Hepatocyte (in vitro differentiated cells): ENCODE measurements around the gene TSEN2. TPM values are rescaled to one million over a fixed set of nuclear protein-coding genes. Genes with fewer than 3 reads are reported as not detected.

Source experiments
- DNase-seq: peaks from one replicate; pipeline ENCODE4 v3.0.0-alpha.2; 2016; ENCODE audit warnings: low spot score
- H2AFZ ChIP-seq: fragments of 200-600 bp; sonication (generic); 2 replicates; pipeline ENCODE4 v1.6.0; 2016; ENCODE audit warnings: antibody characterized with exemption, mild to moderate bottlenecking
- H3K27ac ChIP-seq: fragments of 200-600 bp; sonication (generic); 2 replicates; pipeline ENCODE4 v1.5.1; 2016; ENCODE audit warnings: mild to moderate bottlenecking
- H3K27me3 ChIP-seq: fragments of 200-600 bp; sonication (generic); 2 replicates; pipeline ENCODE4 v1.6.1; 2016
- H3K36me3 ChIP-seq: fragments of 200-600 bp; sonication (generic); replicated peaks from 2 replicates; pipeline ENCODE4 v1.5.1; 2016; ENCODE audit warnings: low read depth; ENCODE audit not compliant: insufficient read depth
- H3K4me1 ChIP-seq: fragments of 200-600 bp; sonication (generic); 2 replicates; pipeline ENCODE4 v1.5.1; 2016; ENCODE audit warnings: mild to moderate bottlenecking, moderate library complexity; ENCODE audit not compliant: insufficient read depth
- H3K4me2 ChIP-seq: fragments of 200-600 bp; sonication (generic); 2 replicates; pipeline ENCODE4 v1.6.0; 2016
- H3K4me3 ChIP-seq: fragments of 200-600 bp; sonication (generic); 2 replicates; pipeline ENCODE4 v1.5.1; 2016; ENCODE audit warnings: mild to moderate bottlenecking
- H3K79me2 ChIP-seq: fragments of 200-600 bp; sonication (generic); 2 replicates; pipeline ENCODE4 v1.6.0; 2017; ENCODE audit warnings: mild to moderate bottlenecking
- H3K9me2 ChIP-seq: fragments of 200-600 bp; sonication (generic); replicated peaks from 2 replicates; pipeline ENCODE4 v1.6.0; 2017; ENCODE audit warnings: mild to moderate bottlenecking; ENCODE audit not compliant: insufficient read depth
- H3K9me3 ChIP-seq: fragments of 200-600 bp; sonication (generic); 2 replicates; pipeline ENCODE4 v1.5.1; 2016; ENCODE audit warnings: low read depth, mild to moderate bottlenecking
- H4K20me1 ChIP-seq: fragments of 200-600 bp; sonication (generic); 2 replicates; pipeline ENCODE4 v1.6.0; 2016; ENCODE audit warnings: mild to moderate bottlenecking; ENCODE audit not compliant: insufficient read depth, poor library complexity, severe bottlenecking
- EZH2 ChIP-seq: fragments of 200-600 bp; sonication (generic); IDR thresholded peaks from 2 replicates; pipeline ENCODE4 v1.6.1; 2016; ENCODE audit warnings: antibody characterized with exemption, mild to moderate bottlenecking, borderline replicate concordance
- EZH2phosphoT487 ChIP-seq: fragments of 200-600 bp; sonication (generic); IDR thresholded peaks from one replicate; pipeline ENCODE4 v1.6.1; 2018; ENCODE audit warnings: antibody characterized with exemption, mild to moderate bottlenecking, low read depth, moderate library complexity; ENCODE audit not compliant: unreplicated experiment, severe bottlenecking
- WGBS: methylation state at CpG from one replicate; pipeline ENCODE4 v1.1.6; 2016; ENCODE audit warnings: low lambda C conversion rate; ENCODE audit errors: missing lambda C conversion rate; 5-methylcytosine and 5-hydroxymethylcytosine counted together
- polyA plus RNA-seq: library from polyadenylated mRNA; unstranded; fragments of >200 nt; fragmentation: Nextera tagmentation; extraction: Ambion mirVana; gene quantifications from 2 replicates; pipeline ENCODE4 v1.2.1, GENCODE V29; 2016
- total RNA-seq: library from RNA; depleted of rRNA; stranded (reverse); fragments of >200 nt; gene quantifications from 2 replicates; pipeline ENCODE4 v1.2.3, GENCODE V29; 2014
- TF ChIP-seq, protein P1 (sequence below): fragments of 200-600 bp; sonication (generic); IDR thresholded peaks from 2 replicates; pipeline ENCODE4 v1.5.1; 2016; ENCODE audit warnings: antibody characterized with exemption, mild to moderate bottlenecking; ENCODE audit not compliant: poor library complexity

The TSEN2 gene
- total and polyA plus RNA-seq, 2 experiments from 2014 or later: 9.6 to 17.8 TPM

DNA sequence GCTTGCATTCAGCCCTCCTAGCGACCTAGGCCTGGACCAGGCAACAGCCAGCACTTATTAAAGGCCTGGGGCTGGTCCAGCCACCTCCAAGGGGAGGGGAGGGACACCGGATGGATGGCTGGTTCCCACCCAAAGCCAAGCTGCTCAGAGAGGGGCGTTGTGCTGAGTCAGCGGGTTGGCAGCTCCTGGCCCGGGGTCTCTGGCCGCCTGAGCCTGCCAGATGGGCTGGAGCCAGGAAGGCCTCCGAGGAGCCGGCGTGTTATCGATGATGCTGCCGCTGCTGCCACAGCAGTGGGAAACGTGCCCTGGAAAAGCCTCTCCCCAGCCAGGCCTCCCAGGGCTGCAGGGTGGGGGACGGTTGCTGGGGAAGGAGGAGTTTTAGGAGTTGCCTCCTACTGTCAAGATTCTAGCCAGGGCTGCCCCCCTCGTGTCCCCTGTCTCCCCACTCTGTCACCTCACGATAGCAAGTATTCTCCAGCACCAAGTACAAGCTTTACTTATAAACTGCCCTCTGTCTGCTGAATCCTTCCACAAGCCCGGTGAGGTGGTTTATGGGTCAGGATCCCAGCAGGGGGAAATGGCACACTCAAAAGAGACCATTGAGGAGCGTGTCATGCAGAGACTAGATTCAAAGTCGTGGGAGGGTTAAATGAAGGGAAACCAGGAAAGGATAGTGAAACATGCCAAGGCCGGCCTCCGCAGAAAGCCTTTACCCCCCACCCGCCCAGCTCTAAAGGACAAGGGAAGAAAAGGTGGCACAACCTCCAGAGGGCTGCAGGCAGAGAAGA, 43.2 kb upstream of the TSEN2 start:
- no peak overlapping the region for H3K27ac ChIP-seq
- no peaks in the 10 kb centered on the region for H4K20me1 ChIP-seq
- H3K79me2 ChIP-seq: no peaks in the 10 kb centered on the region
- 72% methylated on average over 21 of the region's 21 CpGs for WGBS
- no peak overlapping the region for H3K4me3 ChIP-seq
- H2AFZ ChIP-seq: no peak overlapping the region
- peaks cover 28% of the 10 kb centered on the region for H3K4me1 ChIP-seq
- H3K27me3 ChIP-seq: no peaks in the 10 kb centered on the region
- no peaks in the 10 kb centered on the region for H3K36me3 ChIP-seq
- H3K4me2 ChIP-seq: no peak overlapping the region
- TF ChIP-seq, protein P1, sequence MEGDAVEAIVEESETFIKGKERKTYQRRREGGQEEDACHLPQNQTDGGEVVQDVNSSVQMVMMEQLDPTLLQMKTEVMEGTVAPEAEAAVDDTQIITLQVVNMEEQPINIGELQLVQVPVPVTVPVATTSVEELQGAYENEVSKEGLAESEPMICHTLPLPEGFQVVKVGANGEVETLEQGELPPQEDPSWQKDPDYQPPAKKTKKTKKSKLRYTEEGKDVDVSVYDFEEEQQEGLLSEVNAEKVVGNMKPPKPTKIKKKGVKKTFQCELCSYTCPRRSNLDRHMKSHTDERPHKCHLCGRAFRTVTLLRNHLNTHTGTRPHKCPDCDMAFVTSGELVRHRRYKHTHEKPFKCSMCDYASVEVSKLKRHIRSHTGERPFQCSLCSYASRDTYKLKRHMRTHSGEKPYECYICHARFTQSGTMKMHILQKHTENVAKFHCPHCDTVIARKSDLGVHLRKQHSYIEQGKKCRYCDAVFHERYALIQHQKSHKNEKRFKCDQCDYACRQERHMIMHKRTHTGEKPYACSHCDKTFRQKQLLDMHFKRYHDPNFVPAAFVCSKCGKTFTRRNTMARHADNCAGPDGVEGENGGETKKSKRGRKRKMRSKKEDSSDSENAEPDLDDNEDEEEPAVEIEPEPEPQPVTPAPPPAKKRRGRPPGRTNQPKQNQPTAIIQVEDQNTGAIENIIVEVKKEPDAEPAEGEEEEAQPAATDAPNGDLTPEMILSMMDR: no peak
- TF ChIP-seq EZH2phosphoT487 (no peak), EZH2 (no peak)
- DNase-seq: peak; percentile 54
- no peaks in the 10 kb centered on the region for H3K9me3 ChIP-seq
- H3K9me2 ChIP-seq: no peaks in the 10 kb centered on the region

DNA sequence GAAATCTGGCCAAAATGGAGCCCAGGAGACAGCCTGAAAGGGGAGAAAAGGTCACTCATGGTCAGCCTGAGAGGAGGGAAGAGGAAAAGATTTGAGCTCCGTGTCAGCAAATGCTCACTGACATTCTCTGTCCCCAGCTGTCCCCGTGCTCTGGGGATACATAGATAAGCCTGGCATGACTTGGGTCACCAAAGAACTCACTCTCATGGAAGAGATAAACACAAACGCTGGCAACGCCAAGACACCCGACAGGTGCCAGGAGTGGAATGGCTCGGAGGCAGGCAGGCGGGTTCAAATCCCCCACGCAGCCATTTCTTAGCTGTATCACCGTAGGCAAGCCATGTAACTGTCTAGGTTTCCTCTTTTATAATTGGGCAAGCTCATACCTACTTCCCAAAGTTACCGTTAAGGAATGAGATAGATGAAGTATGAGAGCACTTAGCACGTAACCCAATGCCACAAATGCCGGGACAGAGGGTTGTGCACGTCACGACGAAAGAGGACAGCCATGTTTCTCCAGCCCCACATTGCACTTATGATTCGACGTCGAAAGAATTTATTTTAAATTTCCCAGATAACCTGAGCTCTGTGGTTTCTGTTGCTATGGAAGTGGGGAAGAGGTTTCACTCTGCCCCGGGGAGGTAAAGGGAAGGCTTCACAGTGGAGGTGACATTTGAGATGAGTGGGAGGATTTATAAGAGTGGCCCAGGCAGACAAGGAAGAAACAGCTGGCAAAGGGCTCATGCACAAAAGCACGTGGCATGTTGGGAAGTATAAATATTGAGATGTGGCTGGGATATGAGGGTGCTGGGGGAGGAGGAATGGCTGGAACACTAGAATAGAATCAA, 41.4 kb upstream of the TSEN2 start:
- H3K4me1 ChIP-seq: peaks cover 28% of the 10 kb centered on the region
- H2AFZ ChIP-seq: no peak overlapping the region
- no peaks in the 10 kb centered on the region for H3K27me3 ChIP-seq
- H3K79me2 ChIP-seq: no peaks in the 10 kb centered on the region
- no peaks in the 10 kb centered on the region for H3K36me3 ChIP-seq
- no peaks in the 10 kb centered on the region for H4K20me1 ChIP-seq
- no peaks in the 10 kb centered on the region for H3K9me2 ChIP-seq
- H3K4me2 ChIP-seq: no peak overlapping the region
- TF ChIP-seq EZH2phosphoT487 (no peak), EZH2 (no peak)
- TF ChIP-seq, protein P1: no peak
- no peak overlapping the region for H3K4me3 ChIP-seq
- H3K27ac ChIP-seq: no peak overlapping the region
- no peak for DNase-seq
- 84% methylated on average over 20 of the region's 20 CpGs for WGBS
- no peaks in the 10 kb centered on the region for H3K9me3 ChIP-seq

DNA sequence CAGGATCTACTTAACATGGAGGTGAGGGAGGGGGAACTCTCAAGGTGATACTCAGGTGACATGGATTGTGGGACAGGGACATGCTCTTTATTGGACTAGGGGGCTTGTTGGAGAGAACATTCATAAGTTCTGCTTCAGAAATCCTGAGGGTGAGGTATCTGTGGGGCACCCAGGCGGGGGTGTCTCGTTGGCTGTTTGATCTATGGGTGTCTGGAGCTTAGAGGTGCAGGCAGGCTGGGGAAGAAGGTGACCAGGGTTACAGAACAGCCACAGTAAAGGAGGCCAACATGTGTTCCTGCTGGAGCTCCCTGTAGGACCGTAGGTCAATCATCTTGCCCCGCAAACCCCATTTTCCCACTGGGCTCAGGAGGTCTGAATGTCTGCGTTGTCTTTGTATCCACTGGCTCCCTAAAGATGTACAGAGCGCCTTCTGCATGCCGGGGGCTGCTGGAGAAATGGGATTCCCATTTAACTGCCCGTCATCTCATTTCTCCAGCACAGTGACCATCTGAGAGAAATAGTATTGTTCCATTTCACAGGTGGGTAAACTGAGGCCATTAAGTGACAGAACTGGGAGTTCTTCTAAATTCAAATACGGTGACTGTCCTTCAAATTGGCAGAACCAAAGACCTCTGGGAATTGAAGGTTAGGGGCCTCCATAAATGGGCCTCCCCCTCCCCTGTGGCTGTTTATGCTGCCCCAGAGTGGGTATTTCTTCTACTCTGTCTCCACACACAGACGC, 40.3 kb upstream of the TSEN2 start:
- Histone ChIP-seq H2AFZ (no peak overlapping the region), H3K27me3 (no peaks in the 10 kb centered on the region), H3K27ac (peak overlapping the region; percentile 92), H3K4me3 (no peak overlapping the region), H4K20me1 (no peaks in the 10 kb centered on the region), H3K4me1 (peaks cover 28% of the 10 kb centered on the region), H3K36me3 (no peaks in the 10 kb centered on the region), H3K79me2 (no peaks in the 10 kb centered on the region), H3K9me2 (no peaks in the 10 kb centered on the region), H3K9me3 (no peaks in the 10 kb centered on the region), H3K4me2 (peak overlapping the region; percentile 70)
- WGBS: 86% methylated on average over 10 of the region's 10 CpGs
- TF ChIP-seq EZH2: no peak
- TF ChIP-seq EZH2phosphoT487: no peak
- TF ChIP-seq, protein P1: no peak
- no peak for DNase-seq
